Measurements from ENCODE around the gene SMG5.
A peak's percentile ranks its signal among the peaks of the same experiment; 100 is the strongest.

The SMG5 gene

DNA sequence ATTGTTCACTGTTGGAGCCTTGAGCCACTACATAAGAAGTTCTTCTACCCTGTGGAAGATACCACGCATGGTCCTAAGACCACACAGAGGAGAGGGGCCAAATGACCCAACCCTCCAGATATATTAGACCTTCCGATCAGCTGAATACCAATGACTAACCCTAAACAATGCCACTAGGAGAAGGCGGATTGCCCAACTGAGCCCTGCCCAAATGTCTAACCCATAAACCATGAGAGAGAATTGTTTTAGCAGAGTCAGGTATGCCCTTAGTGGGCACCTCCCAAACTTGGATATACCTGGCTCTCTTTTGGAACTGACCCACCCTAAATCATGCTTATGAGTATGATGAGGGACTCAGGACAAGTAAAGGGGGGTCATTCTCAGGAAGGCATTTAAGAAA, 12.3 kb downstream of the SMG5 start:
- peaks cover 84% of the 10 kb centered on the region for H3K36me3 ChIP-seq (ENCODE audit: insufficient read depth, low read length)

DNA sequence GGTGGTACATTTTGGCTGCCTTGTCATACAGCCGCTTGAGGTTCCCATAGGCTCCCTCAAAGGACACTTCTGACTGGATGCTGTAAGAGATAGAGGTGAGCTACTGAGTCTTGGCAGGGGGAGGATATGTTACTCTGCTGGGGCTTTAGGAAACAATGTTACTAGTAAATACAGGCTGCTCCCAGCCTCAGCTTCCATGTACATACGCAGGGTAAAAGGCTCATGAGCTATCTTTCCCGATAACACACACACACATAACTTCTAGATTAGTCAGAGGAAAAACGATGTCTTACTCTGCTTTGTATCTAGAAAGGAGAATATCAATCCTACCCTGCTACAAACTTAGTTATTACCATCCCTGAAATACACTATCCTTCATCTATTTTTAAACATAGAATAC, 14.3 kb downstream of the SMG5 start:
- peaks cover 81% of the 10 kb centered on the region for H3K36me3 ChIP-seq (ENCODE audit: insufficient read depth, low read length)

More for the DNA sequence above, 12.3 kb downstream of the SMG5 start:
- Histone ChIP-seq H3K9me3 (ENCODE audit: low read depth, low read length) (no peaks in the 10 kb centered on the region), H3K4me3 (no peak overlapping the region), H3K27ac (no peak overlapping the region), H3K9ac (ENCODE audit: insufficient read length) (no peak overlapping the region)
- no peak for DNase-seq (ENCODE audit: low read depth, low spot score)
- TF ChIP-seq EZH2 (IDR thresholded peaks at IDR 0.05) (no peak), POLR2AphosphoS5 (IDR thresholded peaks at IDR 0.05; ENCODE audit: borderline replicate concordance, low read depth, low read length) (no peak), FOXP2 (optimal IDR thresholded peaks at IDR 0.05; ENCODE audit: control extremely low read depth, extremely low read length, insufficient read depth) (no peak)

DNA sequence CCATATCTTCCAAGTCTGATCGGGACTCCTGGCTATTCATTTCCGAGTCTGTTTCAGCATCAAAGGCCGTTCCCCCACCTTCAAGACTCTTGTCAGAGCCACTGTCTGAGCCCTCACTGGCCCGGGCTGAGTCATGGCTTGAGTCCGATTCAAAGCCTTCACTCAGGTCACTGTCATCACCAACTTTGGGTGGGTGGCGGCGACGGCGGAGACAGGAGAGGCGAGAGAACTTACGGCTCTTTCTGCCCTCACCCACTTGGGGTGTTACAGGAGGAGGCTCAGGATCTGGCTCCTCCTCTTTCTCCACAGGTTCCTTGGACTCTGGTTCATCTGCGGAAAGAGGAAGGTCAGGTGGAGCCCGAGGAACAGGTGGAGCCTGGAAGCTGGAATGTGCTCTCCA, 16.6 kb downstream of the SMG5 start:
- Histone ChIP-seq H3K9me3 (ENCODE audit: low read depth, low read length) (no peaks in the 10 kb centered on the region), H3K36me3 (ENCODE audit: insufficient read depth, low read length) (peaks cover 73% of the 10 kb centered on the region), H3K4me3 (no peak overlapping the region), H3K27ac (no peak overlapping the region), H3K9ac (ENCODE audit: insufficient read length) (no peak overlapping the region)
- TF ChIP-seq EZH2 (IDR thresholded peaks at IDR 0.05) (no peak), FOXP2 (optimal IDR thresholded peaks at IDR 0.05; ENCODE audit: control extremely low read depth, extremely low read length, insufficient read depth) (no peak), POLR2AphosphoS5 (IDR thresholded peaks at IDR 0.05; ENCODE audit: borderline replicate concordance, low read depth, low read length) (no peak)
- no peak for DNase-seq (ENCODE audit: low read depth, low spot score)

More for the DNA sequence above, 14.3 kb downstream of the SMG5 start:
- Histone ChIP-seq H3K9me3 (ENCODE audit: low read depth, low read length) (no peaks in the 10 kb centered on the region), H3K9ac (ENCODE audit: insufficient read length) (no peak overlapping the region), H3K4me3 (no peak overlapping the region), H3K27ac (no peak overlapping the region)
- DNase-seq (ENCODE audit: low read depth, low spot score): no peak
- TF ChIP-seq POLR2AphosphoS5 (IDR thresholded peaks at IDR 0.05; ENCODE audit: borderline replicate concordance, low read depth, low read length) (no peak), EZH2 (IDR thresholded peaks at IDR 0.05) (no peak), FOXP2 (optimal IDR thresholded peaks at IDR 0.05; ENCODE audit: control extremely low read depth, extremely low read length, insufficient read depth) (no peak)

DNA sequence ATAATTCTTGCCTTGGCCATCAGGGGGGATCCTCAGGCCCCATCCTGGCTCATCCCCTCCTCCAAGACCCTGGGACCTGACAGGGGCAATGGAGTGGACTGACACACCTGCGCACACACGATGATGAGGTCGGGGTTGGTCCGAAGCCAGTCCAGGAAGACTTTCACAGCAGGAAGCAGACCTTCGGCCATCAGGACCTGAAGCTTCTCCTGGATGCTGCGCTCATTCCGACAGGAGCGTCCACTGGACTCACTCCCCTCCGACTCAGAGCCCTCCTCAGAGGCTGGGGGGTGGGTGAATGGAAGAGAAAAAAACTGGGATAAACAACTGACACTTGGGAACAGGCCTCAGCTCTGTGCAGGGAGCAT, 19.4 kb downstream of the SMG5 start:
- Histone ChIP-seq H3K9me3 (ENCODE audit: low read depth, low read length) (no peaks in the 10 kb centered on the region), H3K4me3 (no peak overlapping the region), H3K36me3 (ENCODE audit: insufficient read depth, low read length) (peaks cover 88% of the 10 kb centered on the region), H3K9ac (ENCODE audit: insufficient read length) (no peak overlapping the region), H3K27ac (no peak overlapping the region)
- no peak for DNase-seq (ENCODE audit: low read depth, low spot score)
- TF ChIP-seq FOXP2 (optimal IDR thresholded peaks at IDR 0.05; ENCODE audit: control extremely low read depth, extremely low read length, insufficient read depth) (no peak), POLR2AphosphoS5 (IDR thresholded peaks at IDR 0.05; ENCODE audit: borderline replicate concordance, low read depth, low read length) (no peak), EZH2 (IDR thresholded peaks at IDR 0.05) (no peak)

DNA sequence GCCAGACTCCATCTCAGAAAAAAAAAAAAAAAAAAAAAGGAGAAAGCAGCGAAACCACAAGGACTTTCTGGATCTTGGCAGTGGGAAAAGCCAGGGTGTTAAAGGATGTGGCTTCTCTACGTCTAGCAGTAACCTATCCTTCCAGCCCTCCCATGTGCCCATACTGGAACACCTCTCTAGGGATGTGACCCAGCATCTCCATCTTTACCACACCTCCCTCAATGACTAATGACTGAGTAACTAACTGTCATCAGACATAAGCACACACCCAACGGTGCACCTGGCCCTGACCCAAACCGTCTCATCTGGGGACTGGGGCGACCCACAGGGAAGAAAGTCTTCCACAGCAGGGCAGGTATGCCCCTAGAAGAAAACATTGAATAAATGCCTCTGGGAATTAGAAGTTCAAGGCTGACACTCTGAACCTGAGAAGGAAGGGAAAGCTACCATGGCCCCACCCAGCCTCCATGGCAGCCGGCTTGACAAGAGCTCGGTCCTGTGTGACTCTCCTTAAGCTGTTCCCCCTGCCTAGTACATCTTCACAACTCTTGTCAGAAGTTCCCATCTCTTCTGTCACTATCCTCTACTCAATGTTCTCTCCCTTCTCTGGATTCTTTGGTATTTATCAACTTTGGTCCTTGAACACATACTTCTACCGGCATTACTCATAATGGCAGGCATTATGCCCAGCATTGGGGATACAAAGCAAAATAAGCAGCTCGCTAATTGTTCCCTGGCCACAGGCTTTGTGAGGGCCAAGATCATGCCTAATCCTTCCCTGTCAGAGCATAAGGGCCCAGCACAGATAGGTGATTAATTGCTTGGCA, 20.0 kb downstream of the SMG5 start:
- TF ChIP-seq EZH2 (IDR thresholded peaks at IDR 0.05) (no peak), FOXP2 (optimal IDR thresholded peaks at IDR 0.05; ENCODE audit: control extremely low read depth, extremely low read length, insufficient read depth) (no peak), POLR2AphosphoS5 (IDR thresholded peaks at IDR 0.05; ENCODE audit: borderline replicate concordance, low read depth, low read length) (no peak)
- Histone ChIP-seq H3K4me3 (no peak overlapping the region), H3K9me3 (ENCODE audit: low read depth, low read length) (no peaks in the 10 kb centered on the region), H3K9ac (ENCODE audit: insufficient read length) (no peak overlapping the region), H3K27ac (no peak overlapping the region), H3K36me3 (ENCODE audit: insufficient read depth, low read length) (peaks cover 88% of the 10 kb centered on the region)
- DNase-seq (ENCODE audit: low read depth, low spot score): no peak

DNA sequence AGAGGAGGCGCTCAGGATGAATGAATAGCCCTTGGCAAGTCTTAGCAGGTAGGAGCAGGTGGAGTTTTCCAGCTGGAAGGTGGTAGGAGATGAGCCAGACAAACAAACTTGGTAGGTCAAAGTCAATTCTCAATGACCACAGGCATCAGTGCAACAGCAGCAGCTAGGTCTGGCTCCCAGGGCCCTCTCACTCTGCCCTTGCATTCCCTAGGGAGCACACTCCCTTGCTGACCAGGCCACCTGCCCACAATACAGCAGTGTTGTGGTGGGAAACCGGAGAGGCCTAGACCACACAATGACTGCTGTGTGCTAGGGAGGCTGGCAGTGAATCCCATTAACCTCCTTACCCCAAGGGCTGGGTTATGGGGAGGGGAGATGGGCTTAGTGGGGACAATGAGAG, 21.7 kb downstream of the SMG5 start:
- DNase-seq (ENCODE audit: low read depth, low spot score): no peak
- Histone ChIP-seq H3K9ac (ENCODE audit: insufficient read length) (no peak overlapping the region), H3K27ac (no peak overlapping the region), H3K9me3 (ENCODE audit: low read depth, low read length) (no peaks in the 10 kb centered on the region), H3K4me3 (no peak overlapping the region), H3K36me3 (ENCODE audit: insufficient read depth, low read length) (peaks cover 85% of the 10 kb centered on the region)
- TF ChIP-seq POLR2AphosphoS5 (IDR thresholded peaks at IDR 0.05; ENCODE audit: borderline replicate concordance, low read depth, low read length) (no peak), FOXP2 (optimal IDR thresholded peaks at IDR 0.05; ENCODE audit: control extremely low read depth, extremely low read length, insufficient read depth) (no peak), EZH2 (IDR thresholded peaks at IDR 0.05) (no peak)

DNA sequence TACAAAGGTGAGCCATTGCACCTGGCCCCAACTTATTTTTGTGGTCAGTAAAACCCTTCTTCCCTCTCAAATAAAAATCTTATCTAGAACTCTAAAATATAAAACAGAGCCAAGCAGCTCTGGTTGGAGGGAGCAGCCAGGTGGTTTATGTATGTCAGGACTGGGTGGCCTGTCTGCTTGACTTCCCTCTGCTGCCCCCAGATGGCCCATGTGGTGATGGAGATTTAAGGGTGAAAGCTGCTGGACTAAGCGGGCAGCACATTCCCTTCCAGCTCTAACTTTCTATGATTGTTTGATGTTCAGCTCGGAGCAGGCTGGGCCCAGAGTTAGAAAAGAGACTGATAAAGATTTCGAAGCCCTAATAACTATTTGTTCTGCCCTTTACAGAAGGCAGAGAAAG, 22.8 kb downstream of the SMG5 start:
- no peak for TF ChIP-seq POLR2AphosphoS5 (IDR thresholded peaks at IDR 0.05; ENCODE audit: borderline replicate concordance, low read depth, low read length)
- Histone ChIP-seq H3K36me3 (ENCODE audit: insufficient read depth, low read length) (peaks cover 78% of the 10 kb centered on the region), H3K9ac (ENCODE audit: insufficient read length) (no peak overlapping the region), H3K4me3 (no peak overlapping the region), H3K9me3 (ENCODE audit: low read depth, low read length) (no peaks in the 10 kb centered on the region), H3K27ac (no peak overlapping the region)
- no peak for DNase-seq (ENCODE audit: low read depth, low spot score)

DNA sequence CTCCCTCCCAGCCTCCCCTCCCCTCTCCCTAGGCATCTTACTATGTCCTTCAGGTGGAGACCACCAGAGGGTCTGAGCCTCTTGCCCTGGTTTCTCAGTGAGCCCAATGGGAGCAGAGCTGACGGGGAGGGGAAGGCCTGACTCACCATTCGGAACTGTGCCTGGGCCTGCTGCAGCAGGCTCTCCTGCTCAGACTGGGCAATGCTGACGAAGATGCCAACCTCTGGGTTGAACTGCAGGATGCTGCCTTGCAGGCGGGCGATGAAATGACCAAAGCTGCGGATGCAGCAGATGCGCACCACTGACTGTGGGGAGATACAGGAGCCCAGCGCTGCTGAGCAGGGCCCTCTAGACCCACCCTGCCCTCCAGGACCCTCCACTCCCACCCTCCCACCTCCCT, 23.8 kb downstream of the SMG5 start:
- TF ChIP-seq EZH2 (IDR thresholded peaks at IDR 0.05) (no peak), FOXP2 (optimal IDR thresholded peaks at IDR 0.05; ENCODE audit: control extremely low read depth, extremely low read length, insufficient read depth) (no peak), POLR2AphosphoS5 (IDR thresholded peaks at IDR 0.05; ENCODE audit: borderline replicate concordance, low read depth, low read length) (no peak)
- Histone ChIP-seq H3K36me3 (ENCODE audit: insufficient read depth, low read length) (peaks cover 74% of the 10 kb centered on the region), H3K9ac (ENCODE audit: insufficient read length) (no peak overlapping the region), H3K27ac (no peak overlapping the region), H3K9me3 (ENCODE audit: low read depth, low read length) (no peaks in the 10 kb centered on the region), H3K4me3 (no peak overlapping the region)
- no peak for DNase-seq (ENCODE audit: low read depth, low spot score)

DNA sequence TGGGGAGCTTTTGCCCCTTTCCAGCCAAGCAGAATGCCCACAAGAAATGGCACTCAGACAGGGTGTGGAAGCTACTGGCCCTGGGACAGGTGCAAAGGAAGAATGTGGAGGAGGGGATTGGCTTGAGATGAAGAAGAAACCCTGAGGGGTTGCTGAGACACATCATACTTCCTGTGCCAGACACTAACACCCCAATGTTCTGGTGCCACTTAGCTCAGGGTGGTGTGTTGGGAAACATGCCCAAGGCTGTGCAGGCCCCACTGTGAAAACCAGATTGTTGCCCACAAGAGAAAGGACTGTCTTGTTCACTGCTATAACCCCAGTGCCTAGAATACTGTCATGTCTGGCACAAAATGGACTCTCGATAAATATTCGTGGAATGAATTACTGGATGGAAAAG, 24.9 kb downstream of the SMG5 start:
- Histone ChIP-seq H3K9ac (ENCODE audit: insufficient read length) (no peak overlapping the region), H3K27ac (peak overlapping the region; percentile 31; the same call in 1 of the 2 replicates), H3K4me3 (no peak overlapping the region), H3K36me3 (ENCODE audit: insufficient read depth, low read length) (peaks cover 75% of the 10 kb centered on the region), H3K9me3 (ENCODE audit: low read depth, low read length) (no peaks in the 10 kb centered on the region)
- TF ChIP-seq EZH2 (IDR thresholded peaks at IDR 0.05) (no peak), FOXP2 (optimal IDR thresholded peaks at IDR 0.05; ENCODE audit: control extremely low read depth, extremely low read length, insufficient read depth) (no peak), POLR2AphosphoS5 (IDR thresholded peaks at IDR 0.05; ENCODE audit: borderline replicate concordance, low read depth, low read length) (no peak)
- no peak for DNase-seq (ENCODE audit: low read depth, low spot score)

All from SK-N-MC (cell line).